NCI-H2227 treated with DMSO at 0.1 percent for 48 hours (cell line): ENCODE data around the gene TDRD10.
"Not testable (repeated sequence)": the region's sequence is repeated elsewhere in the genome, so short reads cannot be mapped to it uniquely, and the experiment has no call there.

Experiments
- DNase-seq: peaks from one replicate; lab custom pipeline; 2025; lab: John Stamatoyannopoulos, UW

TDRD10 gene

DNA sequence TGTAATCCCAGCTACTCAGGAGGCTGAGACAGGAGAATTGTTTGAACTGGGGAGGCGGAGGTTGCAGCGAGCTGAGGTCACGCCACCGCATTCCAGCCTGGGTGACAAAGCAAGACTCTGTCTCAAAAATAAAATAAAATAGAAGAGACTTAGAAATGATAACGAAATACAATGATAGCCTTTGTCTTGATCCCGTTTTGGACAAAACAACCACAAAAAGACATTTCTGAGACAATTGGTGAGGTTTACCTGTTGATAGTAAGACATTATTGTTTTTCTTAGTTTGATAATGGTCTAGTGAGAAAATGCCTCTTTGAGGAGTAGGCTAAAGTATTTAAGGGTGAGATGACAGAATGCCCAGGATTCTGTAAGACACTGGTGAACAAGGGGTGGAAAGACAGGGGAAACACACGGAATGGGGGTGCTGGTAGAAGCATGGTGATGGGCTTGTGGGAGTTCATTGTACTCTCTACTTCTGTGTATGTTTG, 12.1 kb downstream of the TDRD10 start:
- DNase-seq, result no peak

DNA sequence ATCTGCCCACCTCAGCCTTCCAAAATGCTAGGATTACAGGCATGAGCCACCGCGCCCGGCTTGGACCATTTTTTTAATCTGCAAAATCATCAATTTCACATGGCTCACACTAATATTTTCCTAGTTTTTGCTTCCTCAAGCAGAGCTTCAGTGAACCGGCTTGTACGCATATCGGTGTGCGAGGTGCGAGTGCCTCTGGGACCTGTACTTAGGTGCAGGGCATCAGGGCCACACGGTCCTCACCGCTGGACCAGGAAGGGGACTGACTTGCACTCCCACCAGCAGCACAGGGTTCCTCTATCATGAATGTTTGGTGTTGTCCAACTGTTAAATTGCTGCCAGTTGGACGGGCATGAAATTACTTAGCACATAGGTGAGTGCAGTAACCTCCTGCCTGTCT, 15.6 kb downstream of the TDRD10 start:
- DNase-seq, result no peak

DNA sequence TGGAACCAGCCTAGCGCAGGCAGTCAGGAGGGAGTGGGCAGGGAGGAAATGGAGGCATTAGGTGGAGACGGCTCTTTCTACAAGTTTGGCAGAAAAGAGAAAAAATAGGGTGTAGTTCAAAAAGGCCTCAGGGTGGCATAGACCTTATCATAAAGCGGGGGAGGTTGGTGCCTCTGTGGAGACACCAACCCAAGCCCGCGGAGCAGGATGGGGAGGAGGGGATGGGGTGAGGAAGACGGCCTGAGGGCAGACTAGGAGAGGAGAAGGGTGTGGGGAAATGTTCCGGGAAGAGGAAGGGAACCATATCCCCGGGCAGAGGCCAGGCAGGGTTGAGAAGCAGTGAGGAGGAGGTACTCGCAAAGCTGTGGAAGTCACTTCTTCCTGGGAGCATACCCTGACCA, 17.6 kb downstream of the TDRD10 start:
- no peak for DNase-seq

DNA sequence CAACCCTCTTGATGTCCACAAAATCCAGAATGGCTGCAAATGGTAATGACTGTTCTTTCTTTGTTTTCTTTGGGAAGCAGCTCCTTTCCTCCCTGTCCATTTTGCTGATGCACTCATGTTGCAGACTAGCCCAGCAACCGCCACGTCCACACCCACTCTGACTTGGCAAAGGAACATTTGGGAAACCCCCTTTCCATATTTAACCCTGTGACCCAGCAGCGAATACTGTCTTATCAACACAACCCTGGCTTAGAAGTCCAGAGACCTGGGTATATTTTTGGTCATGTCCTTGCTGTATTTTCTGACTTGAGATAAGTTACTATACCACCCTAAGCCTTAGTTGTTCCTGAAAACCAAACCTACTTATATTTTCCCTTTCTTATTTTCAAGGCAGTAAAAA, 18.3 kb downstream of the TDRD10 start:
- no peak for DNase-seq

DNA sequence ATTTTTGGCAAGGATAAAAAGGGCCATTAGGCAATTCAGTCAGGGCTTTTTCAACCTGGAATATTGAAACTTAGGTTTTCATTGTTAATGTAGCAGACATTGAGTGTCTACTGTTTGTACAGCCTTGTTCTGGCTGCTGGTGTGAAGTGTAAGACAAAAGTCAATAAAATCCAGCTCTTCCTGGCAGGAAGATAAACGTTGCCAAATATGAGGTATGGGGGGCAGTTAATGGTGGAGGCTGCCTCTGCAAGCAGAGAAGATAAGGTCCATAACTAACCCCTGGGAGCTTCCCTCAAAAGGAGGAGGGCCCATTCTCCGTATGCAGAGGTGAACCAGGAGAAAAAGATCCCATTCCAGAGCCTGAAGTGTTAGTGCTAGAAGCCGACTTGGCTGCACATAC, 19.7 kb downstream of the TDRD10 start:
- no peak for DNase-seq

DNA sequence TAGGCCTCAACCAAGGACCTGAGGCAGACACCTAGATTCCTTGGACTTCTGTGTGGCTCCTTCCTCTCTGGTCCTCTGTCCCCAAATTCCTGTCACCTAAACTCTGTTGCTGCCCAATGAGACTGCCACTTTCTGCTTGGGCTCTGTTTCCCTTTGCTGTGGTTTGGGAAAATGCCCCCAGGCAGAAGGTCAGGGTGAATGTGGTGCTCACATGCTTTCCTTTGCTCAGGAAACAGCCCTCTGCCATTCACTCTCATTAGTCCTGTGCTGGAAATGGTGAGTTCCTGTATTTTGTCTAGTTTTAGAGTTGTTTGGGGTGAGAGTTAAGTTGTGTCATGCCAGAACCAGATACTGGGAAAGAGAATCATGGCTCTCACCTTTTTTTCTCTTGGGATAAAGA, 22.9 kb downstream of the TDRD10 start:
- DNase-seq, result no peak

DNA sequence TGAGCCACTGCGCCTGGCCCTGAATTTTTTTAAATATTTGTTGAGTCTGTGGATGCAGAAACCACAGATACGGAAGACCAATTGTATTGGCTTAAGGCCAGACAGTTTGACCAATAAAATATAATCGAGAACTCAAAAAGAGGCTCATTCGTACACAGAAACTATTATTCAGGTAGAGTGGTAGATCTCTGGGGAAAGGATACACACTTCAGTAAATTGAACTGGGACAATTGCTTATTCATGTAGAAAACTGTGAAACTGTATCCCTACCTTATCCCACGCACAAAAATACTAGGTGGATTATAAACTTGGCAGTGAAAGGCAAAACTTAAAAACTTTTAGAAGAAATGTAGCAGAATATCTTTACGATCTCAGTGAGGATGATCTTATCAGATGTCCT, 25.2 kb downstream of the TDRD10 start:
- DNase-seq, result no peak

DNA sequence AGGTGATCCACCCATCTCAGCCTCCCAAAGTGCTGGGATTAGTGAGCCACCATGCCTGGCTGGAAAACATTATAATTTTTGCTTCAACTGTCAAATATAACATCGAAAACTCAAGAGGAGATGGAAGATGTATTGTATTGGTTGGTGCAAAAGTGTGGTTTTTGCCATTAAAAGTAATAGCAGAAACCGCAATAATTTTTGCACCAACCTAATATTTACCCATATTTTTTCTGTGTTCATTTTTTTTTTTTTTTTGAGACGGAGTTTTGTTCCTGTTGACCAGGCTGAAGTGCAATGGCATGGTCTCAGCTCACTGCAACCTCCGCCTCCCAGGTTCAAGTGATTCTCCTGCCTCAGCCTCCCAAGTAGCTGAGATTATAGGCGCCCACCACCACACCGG, 27.3 kb downstream of the TDRD10 start:
- no peak for DNase-seq

DNA sequence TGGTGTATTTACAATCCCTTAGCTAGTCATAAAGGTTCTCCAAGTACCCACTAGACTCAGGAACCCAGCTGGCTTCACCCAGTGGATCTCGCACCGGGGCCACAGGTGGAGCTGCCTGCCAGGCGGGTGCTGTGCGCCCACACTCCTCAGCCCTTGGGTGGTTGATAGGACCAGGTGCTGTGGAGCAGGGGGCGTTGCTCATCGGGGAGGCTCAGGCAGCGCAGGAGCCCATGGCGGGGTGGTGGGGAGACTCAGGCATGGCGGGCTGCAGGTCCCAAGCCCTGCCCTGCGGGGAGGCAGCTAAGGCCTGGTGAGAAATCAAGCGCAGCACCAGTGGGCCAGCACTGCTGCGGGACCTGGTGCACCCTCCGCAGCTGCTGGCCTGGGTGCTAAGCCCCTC, 29.9 kb downstream of the TDRD10 start:
- DNase-seq, result not testable (repeated sequence)

DNA sequence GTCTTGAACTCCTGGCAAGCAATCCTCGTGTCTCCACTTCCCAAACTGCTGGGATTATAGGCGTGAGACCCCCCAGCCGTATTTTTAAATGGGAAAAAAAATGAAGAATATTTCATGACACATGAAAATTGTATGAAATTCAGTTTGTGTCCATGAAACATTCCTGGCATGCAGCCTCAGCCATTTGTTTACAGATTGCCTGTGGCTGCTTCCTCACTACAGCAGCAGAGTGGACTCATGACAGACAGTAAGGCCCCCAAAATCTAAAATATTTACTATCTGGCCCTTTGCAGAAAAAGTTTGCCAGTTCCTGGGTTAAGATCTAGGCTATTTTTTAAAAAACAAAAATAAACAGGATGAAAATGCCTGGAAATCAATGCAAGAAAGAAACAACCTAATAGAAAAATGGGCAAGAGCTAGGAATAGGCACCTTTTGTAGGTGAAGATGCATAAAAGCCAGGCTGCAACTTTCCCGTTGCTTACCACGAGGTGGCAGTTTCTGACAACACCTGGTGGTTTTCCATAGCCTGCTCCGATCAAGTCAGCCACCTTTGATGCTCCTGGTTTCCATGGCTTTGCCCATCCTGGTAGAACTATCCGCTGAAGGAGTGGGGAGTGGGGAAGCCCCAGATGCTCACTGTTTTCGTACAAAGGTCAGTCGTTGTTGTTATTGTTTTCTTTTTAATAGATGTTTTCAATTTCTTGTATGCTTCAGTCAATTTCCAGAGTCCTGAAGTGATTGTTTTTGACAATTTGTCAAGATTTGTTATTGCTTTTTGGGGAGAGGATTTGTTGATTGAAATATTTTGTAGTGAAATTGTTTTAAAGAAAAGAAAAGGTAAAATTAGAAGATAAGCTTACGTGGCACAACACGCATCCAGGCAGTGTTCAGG, 32.2 kb downstream of the TDRD10 start:
- peak; percentile 62 for DNase-seq

DNA sequence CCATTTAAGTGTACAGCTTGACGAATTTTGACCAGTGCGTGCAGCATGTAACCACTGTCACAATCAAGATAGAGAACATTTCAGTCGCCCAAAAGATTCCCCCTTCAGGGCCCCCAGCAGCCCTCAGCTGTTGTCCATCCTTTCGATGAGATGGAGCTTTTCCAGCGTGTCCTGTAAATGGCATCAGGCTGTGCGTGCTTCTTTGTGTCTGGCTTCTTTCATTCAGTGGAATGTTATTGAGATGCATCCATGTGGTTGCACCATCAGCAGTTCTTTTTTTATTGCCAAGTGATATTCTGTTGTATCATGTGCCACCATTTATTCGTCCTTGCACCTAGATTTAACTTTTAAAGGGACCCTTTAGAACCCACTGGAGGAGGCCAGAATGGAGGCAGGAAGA, 34.6 kb downstream of the TDRD10 start:
- DNase-seq, result no peak

DNA sequence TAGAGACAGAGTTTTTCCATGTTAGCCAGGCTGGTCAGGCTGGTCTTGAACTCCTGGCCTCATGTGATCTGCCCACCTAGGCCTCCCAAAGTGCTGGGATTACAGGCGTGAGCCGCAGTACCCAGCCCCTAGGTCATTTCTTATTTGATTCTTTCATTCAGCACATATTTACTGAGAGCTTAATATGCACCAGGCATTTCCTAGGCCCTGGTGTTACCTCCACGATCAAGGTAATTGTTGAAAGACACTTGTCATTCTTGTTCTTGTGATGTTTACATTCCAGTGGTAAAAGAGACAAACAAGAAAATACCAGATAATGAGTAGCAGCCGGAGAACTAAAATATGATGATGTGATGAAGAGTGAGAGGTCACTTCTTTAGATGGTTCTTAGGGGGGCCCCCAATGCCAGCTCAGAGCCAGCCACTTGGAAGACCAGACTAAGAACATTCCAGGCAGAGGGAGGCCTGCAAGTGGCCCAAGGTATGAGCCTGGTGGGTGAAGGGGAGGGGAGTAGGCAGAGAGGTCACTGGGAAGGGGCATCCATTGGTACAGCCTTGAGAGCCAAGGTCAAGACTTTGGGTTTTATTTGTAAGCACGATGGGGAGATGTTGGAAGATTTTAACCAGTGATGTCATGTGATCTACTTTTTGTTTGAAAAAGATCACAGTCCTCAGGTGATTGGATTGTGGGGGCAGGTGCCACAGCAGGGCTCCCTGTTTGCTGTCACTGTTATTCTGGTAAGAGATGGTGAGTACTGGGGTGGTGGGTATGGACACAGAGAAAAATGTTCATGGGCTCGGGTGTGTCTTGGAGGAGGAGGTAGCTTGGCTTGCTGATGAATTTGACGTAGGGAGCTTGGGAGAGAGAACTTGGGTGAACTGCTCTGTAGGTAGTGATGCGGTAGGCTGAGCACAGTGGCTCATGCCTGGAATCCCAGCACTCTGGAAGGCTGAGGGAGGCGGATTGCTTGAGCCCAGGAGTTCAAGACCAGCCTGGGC, 37.8 kb downstream of the TDRD10 start:
- DNase-seq, result no peak

DNA sequence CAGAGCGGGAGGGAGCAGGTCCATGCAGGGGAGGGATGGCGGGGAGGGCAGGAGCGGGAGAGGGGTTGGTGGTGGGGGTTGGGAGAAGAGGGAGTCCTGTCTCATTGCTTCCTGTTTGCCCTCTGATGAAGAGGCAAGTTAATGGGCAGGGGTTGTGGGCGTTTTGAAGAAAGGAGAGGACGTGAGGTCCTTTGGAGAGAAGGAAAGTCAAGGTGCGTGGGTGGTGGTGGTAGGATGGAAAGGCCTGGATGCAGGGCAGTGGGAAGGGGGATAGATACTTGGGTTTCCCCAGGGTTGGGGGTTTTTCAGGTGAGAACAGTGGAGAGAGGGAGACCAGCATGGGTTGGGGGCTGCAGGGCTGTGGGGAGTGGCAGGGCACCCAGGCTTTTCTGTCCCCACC, 39.2 kb downstream of the TDRD10 start:
- DNase-seq, result no peak

DNA sequence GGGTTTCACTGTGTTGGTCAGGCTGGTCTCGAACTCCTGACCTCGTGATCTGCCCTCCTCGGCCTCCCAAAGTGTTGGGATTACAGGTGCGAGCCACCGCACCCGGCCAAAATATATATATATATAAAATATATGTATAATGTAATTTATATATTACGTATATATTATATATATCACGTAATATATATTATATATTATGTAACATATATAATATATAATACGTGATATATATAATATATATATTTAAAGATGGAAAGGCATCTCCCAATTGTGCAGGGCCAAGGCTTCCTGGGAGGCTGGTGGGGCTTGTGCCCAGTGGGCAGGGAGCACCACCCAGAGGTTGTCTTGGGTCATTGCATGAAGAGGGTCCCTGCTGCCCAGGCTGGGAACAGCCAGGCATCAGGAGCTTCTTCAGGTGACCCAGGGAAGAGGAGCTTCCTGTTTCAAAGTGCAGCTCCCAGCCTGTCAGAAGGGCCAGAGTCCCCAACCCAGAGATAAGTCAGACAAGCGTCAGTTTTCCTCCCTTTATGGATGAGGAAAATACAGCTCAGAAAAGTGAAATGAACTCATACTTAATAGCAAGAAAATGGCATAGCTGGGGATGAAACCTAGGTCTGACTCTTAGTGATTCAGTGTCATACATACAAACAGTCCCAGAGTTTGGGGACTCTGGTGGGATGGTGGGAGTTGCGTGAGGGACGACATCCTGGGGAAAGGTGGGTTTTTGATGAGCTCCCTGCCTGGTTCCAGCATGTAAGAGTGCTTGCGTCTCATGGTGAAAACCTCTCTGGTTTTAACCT, 44.4 kb downstream of the TDRD10 start:
- peak; percentile 75 for DNase-seq

DNA sequence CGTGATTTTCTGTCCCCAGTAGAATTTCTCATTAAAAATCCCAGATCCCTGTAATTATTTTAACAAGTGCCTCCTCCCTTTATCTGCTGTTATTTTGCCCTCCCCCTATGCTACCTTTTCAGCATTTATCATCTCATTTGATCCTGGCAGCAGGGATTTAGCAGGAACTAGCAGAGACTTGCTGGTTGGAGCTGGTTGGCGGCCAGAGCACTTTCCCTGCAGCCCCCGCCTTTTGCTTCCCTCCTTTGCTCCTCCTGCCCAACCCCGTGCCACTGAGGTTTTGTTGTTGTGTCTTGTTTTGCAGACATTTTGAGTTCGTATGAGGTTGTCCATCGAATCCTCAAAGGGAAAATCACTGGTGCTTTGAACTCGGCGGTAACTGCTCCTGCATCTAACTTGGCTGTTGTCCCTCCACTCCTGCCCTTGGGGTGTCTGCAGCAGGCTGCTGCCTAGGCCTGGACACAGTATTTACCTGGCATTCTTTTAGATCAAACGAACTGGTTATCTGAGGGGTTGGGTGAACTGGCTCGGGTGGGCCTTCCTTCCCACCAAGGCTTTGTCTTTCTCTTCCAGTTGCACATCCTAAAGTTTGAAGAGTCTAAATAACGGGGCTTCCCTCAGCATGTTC, 45.2 kb downstream of the TDRD10 start:
- DNase-seq, result peak; percentile 68

DNA sequence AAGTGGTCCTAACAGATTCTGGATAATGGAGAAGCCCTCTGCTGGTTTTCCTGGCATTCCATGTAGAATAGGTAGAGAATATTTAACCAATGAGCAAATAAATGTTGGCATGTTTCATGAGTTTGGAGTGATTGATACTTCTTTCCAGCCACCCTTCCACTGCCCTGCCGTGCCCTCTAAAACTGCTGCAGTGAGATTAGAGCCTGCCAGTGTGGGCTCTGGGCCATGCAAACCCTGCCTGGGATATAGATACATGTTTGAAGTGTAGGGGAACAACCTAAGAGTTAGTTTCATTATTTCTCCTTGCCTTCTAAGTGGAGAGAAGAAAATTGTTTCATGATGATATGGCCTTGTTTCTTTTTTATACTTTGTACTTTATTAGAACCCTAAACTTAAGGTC, 46.0 kb downstream of the TDRD10 start:
- DNase-seq, result no peak

DNA sequence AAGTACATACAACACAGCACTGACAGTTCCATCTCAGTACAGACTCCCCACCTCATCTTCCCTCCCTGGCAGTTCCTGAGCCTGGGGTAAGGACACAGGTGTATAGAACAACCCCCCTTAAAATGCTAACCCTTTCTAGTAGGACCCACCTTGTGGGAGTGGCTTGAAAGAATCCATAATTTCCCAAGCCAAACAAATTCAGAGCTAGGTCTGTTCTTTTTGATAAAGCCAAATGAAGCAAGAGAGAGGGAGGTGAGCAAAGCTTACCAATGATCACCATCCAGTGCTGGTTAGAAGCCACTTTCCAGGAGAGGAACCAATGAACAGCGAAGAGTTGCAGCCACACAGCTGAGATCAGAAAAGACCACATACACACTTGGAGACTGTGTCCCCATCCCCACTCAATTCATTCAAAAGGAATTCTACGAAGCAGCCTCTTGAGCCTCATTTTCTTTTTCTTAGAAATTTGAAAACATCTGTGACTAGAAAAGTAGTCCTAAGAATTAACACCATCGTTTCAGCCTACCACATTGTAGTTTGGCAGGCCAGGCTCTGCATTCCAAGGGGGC, 47.3 kb downstream of the TDRD10 start:
- DNase-seq, result no peak

DNA sequence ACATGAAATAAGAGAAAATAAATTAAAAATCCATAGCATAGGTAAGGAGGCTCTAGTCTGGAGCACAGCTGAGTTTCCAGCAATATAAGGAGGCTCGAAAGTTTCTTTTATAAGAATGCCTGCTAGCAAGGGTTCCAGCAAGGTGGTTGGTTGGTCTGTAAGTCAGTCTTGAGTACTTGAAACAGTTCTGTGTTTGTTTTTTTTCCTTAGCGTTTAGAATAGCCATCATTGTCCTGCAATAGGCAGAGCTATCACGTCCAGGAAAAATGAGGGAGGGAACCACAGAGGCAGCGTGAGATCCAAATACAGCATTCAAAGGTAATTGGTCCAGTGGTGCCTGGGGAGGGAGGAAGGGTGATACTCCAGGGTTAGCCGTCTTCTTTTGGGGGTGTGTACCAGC, 48.1 kb downstream of the TDRD10 start:
- no peak for DNase-seq

DNA sequence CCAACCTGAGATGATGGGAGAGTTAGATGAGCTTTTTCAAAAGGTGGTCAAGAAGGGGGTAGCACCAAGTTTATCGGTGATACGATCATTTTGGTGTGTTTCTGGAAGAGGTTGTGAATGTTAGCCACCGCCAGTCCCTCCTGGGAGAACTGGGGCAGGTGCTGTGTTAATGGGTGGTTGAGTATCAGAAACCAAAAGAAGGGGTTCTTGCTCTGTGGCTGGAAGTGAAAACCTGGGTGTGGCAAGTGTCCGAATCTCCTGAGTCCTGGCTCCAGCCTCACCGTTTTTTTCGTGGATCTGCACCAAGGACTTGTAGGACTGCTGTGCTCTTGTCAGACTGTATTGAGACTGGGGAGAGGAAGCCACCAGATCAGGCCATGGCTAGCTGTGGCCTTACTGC, 48.6 kb downstream of the TDRD10 start:
- no peak for DNase-seq

DNA sequence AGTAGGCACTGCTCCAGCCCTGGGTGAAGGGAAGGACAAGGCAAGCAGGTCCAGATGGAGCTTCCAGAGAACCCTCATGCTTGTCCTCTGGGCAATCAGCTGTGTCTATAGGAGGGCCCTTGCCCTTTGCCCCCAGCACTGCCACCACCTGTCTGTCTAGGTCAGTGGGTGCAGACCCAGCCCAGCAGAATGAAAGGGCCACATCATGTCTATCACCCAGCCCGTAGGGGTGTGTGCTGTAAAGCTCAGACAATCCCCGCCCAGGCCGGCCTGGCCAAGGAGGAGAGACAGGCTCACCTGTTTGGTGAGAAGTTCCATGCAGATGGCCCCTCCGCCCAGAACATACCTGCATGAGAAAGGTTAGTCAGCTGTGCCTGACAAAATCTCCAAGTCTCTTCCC, 49.5 kb downstream of the TDRD10 start:
- DNase-seq, result no peak

DNA sequence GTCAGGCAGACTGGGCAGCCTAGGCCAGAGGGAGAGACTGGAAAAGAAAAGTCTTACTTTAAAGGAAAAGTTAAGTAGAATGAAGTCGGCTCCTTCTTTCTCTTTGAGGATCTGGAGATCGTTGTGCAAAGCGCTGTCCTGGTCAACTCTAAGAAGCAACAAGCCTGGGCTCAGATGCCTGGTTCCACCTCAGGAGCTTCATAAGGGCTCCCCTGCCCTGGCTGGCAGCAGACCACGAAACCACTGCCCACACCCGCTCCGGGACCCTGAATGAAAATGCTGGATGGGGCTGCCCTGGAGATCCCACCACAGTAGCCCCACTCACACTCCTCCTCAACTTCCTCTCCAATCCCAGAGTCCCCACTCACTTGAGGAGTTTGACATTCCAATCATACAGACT, 50.0 kb downstream of the TDRD10 start:
- no peak for DNase-seq
